Suprapubic skin (tissue), 4 donors: Measurements from ENCODE around the gene FNDC1. TPM values are rescaled to one million over a fixed set of nuclear protein-coding genes. Genes with fewer than 3 reads are reported as not detected.

Experiments used
- DNase-seq, 2 donors: peaks; one replicate each; pipeline ENCODE4 v3.0.0-alpha.2; 2019; ENCODE audit warnings: low spot score in 2 of 2
- H3K27ac ChIP-seq: fragments of 200-600 bp; sonication (generic); one replicate; pipeline ENCODE4 v1.5.1; 2019
- H3K27me3 ChIP-seq: fragments of 200-600 bp; sonication (generic); one replicate; pipeline ENCODE4 v1.5.1; 2019
- H3K36me3 ChIP-seq: fragments of 200-600 bp; sonication (generic); one replicate; pipeline ENCODE4 v1.5.1; 2019
- H3K4me1 ChIP-seq: fragments of 200-600 bp; sonication (generic); one replicate; pipeline ENCODE4 v1.5.1; 2019
- H3K4me3 ChIP-seq: fragments of 200-600 bp; sonication (generic); one replicate; pipeline ENCODE4 v1.5.1; 2019; ENCODE audit warnings: mild to moderate bottlenecking
- H3K9me3 ChIP-seq: fragments of 200-600 bp; sonication (generic); one replicate; pipeline ENCODE4 v1.5.1; 2019
- CTCF ChIP-seq, 2 donors: fragments of 200-600 bp in 1 of 2; fragments of 450-650 bp in 1 of 2; sonication (generic) in 1 of 2; IDR thresholded peaks; one replicate each; pipeline ENCODE4 v1.5.1; 2016 to 2019; ENCODE audit warnings: antibody characterized with exemption in 2 of 2, mild to moderate bottlenecking in 1 of 2, moderate library complexity in 1 of 2
- EP300 ChIP-seq: sonication (generic); formaldehyde crosslinking; IDR thresholded peaks from one replicate; pipeline ENCODE4 v1.6.1; 2017; ENCODE audit warnings: antibody characterized with exemption
- POLR2A ChIP-seq, 2 donors: fragments of 450-650 bp; IDR thresholded peaks; one replicate each; pipeline ENCODE4 v1.6.1; 2017; ENCODE audit warnings: antibody characterized with exemption in 2 of 2, mild to moderate bottlenecking in 2 of 2, moderate library complexity in 2 of 2
- POLR2AphosphoS5 ChIP-seq, 3 donors: sonication (generic); formaldehyde crosslinking; IDR thresholded peaks; one replicate each; pipeline ENCODE4 v1.6.1; 2017; ENCODE audit warnings: antibody characterized with exemption in 3 of 3
- WGBS: methylation state at CpG from one replicate; pipeline ENCODE4 v1.1.5; 2018; 5-methylcytosine and 5-hydroxymethylcytosine counted together
- total RNA-seq, 4 donors: library from RNA; depleted of rRNA; stranded (reverse); fragments of >200 nt; gene quantifications; one replicate each; pipeline ENCODE4 v1.1.0, GENCODE V29; 2016

Gene FNDC1
- total RNA-seq, 4 donors from 2014 or later, result 0.13 to 0.89 (median 0.15) TPM; not detected in 1

- 92% methylated on average over 2 of the region's 2 CpGs for WGBS
- no peaks in the 10 kb centered on the region for H3K4me1 ChIP-seq
- no peaks in the 10 kb centered on the region for H3K36me3 ChIP-seq
- H3K27ac ChIP-seq, result no peak overlapping the region
- TF ChIP-seq POLR2A (IDR thresholded peaks at IDR 0.05) (no peak), EP300 (no peak)
- no peak overlapping the region for H3K4me3 ChIP-seq
- no peaks in the 10 kb centered on the region for H3K27me3 ChIP-seq
- no peak for DNase-seq
- no peaks in the 10 kb centered on the region for H3K9me3 ChIP-seq
These were observed 138.1 kb downstream of the FNDC1 start for GRCh38 chr6:159307246-159307790.

GRCh38 chr6:159308198-159308597, 139.0 kb downstream of the FNDC1 start:
- WGBS, result 52% methylated on average over 1 of the region's 1 CpG
- TF ChIP-seq POLR2AphosphoS5 (IDR thresholded peaks at IDR 0.05) (no peak), CTCF (IDR thresholded peaks at IDR 0.05) (no peak), EP300 (no peak), POLR2A (IDR thresholded peaks at IDR 0.05) (no peak)
- no peaks in the 10 kb centered on the region for H3K4me1 ChIP-seq
- no peaks in the 10 kb centered on the region for H3K9me3 ChIP-seq
- no peak for DNase-seq
- no peak overlapping the region for H3K27ac ChIP-seq
- H3K27me3 ChIP-seq, result no peaks in the 10 kb centered on the region
- H3K36me3 ChIP-seq, result no peaks in the 10 kb centered on the region
- no peak overlapping the region for H3K4me3 ChIP-seq

DNA sequence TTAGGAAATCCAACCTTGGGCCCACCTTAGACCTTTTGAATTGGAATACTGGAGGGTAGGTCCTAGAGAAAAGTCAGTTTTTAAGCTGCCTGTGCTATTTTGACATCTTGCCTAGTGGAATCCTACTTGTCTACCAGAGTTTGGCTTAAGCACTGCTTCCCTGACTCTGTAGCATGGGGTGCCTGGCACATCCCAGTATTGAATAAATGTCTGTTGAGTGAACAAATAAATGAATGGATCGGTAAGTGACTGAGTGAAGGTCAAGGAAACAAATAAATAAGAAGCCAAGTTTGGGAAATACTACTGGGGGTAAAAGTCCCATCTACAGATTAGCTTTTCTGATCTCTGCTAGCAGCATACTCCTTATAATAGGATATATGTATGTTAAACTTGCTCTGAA, 140.5 kb downstream of the FNDC1 start:
- no peak for DNase-seq
- no peak for TF ChIP-seq POLR2A (IDR thresholded peaks at IDR 0.05)
- no peak for TF ChIP-seq EP300
- TF ChIP-seq POLR2AphosphoS5 (IDR thresholded peaks at IDR 0.05), result no peak
- TF ChIP-seq CTCF (IDR thresholded peaks at IDR 0.05), result no peak

GRCh38 chr6:159311618-159312017, 142.4 kb downstream of the FNDC1 start:
- Histone ChIP-seq H3K4me1 (no peaks in the 10 kb centered on the region), H3K4me3 (no peak overlapping the region), H3K27ac (no peak overlapping the region), H3K27me3 (no peaks in the 10 kb centered on the region), H3K36me3 (no peaks in the 10 kb centered on the region), H3K9me3 (no peaks in the 10 kb centered on the region)
- TF ChIP-seq CTCF (IDR thresholded peaks at IDR 0.05) (no peak), EP300 (no peak), POLR2A (IDR thresholded peaks at IDR 0.05) (no peak), POLR2AphosphoS5 (IDR thresholded peaks at IDR 0.05) (no peak)
- WGBS, result 63% methylated on average over 4 of the region's 4 CpGs
- no peak for DNase-seq

More for the DNA sequence above, 140.5 kb downstream of the FNDC1 start:
- WGBS, result 81% methylated on average over 1 of the region's 1 CpG
- no peak overlapping the region for H3K27ac ChIP-seq
- H3K9me3 ChIP-seq, result no peaks in the 10 kb centered on the region
- H3K36me3 ChIP-seq, result no peaks in the 10 kb centered on the region
- H3K27me3 ChIP-seq, result no peaks in the 10 kb centered on the region
- H3K4me1 ChIP-seq, result no peaks in the 10 kb centered on the region
- H3K4me3 ChIP-seq, result no peak overlapping the region

DNA sequence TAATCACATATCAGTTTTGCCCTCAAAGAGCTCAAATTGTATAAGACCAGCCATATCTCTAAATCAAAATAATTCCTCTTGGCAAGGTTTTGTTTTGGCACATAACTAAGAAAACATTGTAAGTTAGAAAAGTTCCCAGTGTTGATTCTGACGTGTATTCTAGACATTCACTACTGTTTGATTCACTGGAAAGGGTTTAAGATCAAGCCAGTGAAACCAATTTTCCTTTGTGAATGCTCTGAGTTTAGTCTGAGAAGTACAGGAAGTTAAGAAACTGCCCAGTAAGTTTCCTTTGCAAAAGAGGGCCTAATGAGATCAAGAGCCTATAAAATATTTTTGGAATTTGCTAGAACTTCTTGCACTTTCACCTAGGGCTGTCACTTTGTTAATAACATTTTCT, 143.0 kb downstream of the FNDC1 start:
- H3K4me3 ChIP-seq, result no peak overlapping the region
- H3K9me3 ChIP-seq, result no peaks in the 10 kb centered on the region
- H3K4me1 ChIP-seq, result no peaks in the 10 kb centered on the region
- no peaks in the 10 kb centered on the region for H3K27me3 ChIP-seq
- no peak for DNase-seq
- H3K27ac ChIP-seq, result no peak overlapping the region
- TF ChIP-seq POLR2A (IDR thresholded peaks at IDR 0.05) (no peak), CTCF (IDR thresholded peaks at IDR 0.05) (no peak), POLR2AphosphoS5 (IDR thresholded peaks at IDR 0.05) (no peak), EP300 (no peak)
- WGBS, result 33% methylated on average over 1 of the region's 1 CpG
- H3K36me3 ChIP-seq, result no peaks in the 10 kb centered on the region

DNA sequence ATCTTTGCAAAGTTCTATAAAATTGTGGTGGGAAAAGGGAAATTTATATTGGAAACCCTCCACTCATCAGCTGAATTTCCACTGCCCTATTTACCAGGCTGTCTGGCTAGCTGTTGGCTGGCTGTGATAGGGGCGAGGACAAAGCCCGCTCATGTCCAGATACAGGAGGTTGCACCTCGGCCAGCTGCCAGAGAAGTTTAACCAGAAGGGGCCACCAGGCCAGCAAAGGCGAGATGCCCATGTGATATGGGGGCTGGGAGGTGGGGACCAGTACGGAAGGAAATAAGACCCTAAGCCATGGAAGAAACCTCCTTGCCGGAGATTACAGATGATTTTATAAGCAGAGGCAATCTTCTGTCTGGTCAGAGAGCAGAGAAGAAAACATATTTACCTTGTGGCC, 143.8 kb downstream of the FNDC1 start:
- TF ChIP-seq CTCF (IDR thresholded peaks at IDR 0.05) (no peak), POLR2AphosphoS5 (IDR thresholded peaks at IDR 0.05) (no peak), EP300 (no peak), POLR2A (IDR thresholded peaks at IDR 0.05) (no peak)
- no peaks in the 10 kb centered on the region for H3K36me3 ChIP-seq
- no peaks in the 10 kb centered on the region for H3K4me1 ChIP-seq
- 83% methylated on average over 6 of the region's 6 CpGs for WGBS
- no peak overlapping the region for H3K27ac ChIP-seq
- H3K4me3 ChIP-seq, result no peak overlapping the region
- no peaks in the 10 kb centered on the region for H3K9me3 ChIP-seq
- DNase-seq, result no peak
- H3K27me3 ChIP-seq, result no peaks in the 10 kb centered on the region
